Peyer's patch (tissue), 4 donors: Measurements from ENCODE around the gene RNF182. TPM values are rescaled to one million over a fixed set of nuclear protein-coding genes. Genes with fewer than 3 reads are reported as not detected.

Experiments
- DNase-seq, 3 donors: peaks; one replicate each; pipeline ENCODE4 v3.0.0-alpha.2; 2017 to 2019
- H3K27ac ChIP-seq, 4 donors: fragments of 200-600 bp; sonication (generic); one replicate each; pipeline ENCODE4 v1.5.1; 2016 to 2019
- H3K27me3 ChIP-seq, 2 donors: fragments of 200-600 bp; sonication (generic); one replicate each; pipeline ENCODE4 v1.5.1; 2019
- H3K36me3 ChIP-seq, 3 donors: fragments of 200-600 bp; sonication (generic); one replicate each; pipeline ENCODE4 v1.5.1; 2016 to 2019
- H3K4me1 ChIP-seq, 4 donors: fragments of 200-600 bp; sonication (generic); one replicate each; pipeline ENCODE4 v1.5.1; 2016 to 2019
- H3K4me3 ChIP-seq, 4 donors: fragments of 200-600 bp; sonication (generic); 1 replicate in 3 of 4; 2 replicates in 1 of 4; pipeline ENCODE4 v1.5.1; 2016 to 2019; ENCODE audit warnings: mild to moderate bottlenecking in 1 of 4
- H3K9me3 ChIP-seq, 4 donors: fragments of 200-600 bp; sonication (generic); one replicate each; pipeline ENCODE4 v1.5.1; 2016 to 2019; ENCODE audit warnings: mild to moderate bottlenecking in 1 of 4
- POLR2A ChIP-seq, 2 donors: fragments of 450-650 bp; IDR thresholded peaks; one replicate each; pipeline ENCODE4 v1.5.1; 2017; ENCODE audit warnings: antibody characterized with exemption in 2 of 2, mild to moderate bottlenecking in 2 of 2, moderate library complexity in 2 of 2
- total RNA-seq, 4 donors: library from RNA; depleted of rRNA; stranded (reverse); fragments of >200 nt; gene quantifications; one replicate each; pipeline ENCODE4 v1.1.0, GENCODE V29; 2016
- TF ChIP-seq, protein P1 (sequence below), 6 experiments: fragments of 450-650 bp in 4 of 6; fragments of 200-600 bp in 2 of 6; sonication (generic) in 1 of 6; IDR thresholded peaks; one replicate each; pipeline ENCODE4 v1.5.1; 2017 to 2019; ENCODE audit warnings: antibody characterized with exemption in 6 of 6, mild to moderate bottlenecking in 3 of 6, moderate library complexity in 1 of 6

Gene RNF182
- total RNA-seq, 4 donors from 2014 or later: not detected

DNA sequence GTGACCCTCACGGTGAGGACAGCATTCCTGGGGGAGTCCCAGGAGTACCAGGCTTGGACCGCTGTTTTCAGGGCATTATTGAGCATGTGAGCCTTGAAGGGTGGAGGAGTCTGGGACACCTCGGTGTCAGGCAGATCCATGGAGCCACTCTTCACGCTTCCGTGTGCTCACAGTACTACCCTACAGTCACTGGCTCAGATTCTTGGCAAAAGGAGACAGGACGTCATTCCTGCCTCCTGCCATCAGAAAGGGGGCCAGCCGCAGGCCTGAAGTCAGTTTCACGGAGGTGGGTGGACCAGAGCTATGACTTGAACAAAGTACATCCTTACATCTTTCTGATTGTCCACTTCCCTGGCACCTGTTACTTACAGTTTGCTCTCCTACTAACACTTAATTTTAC is 103.9 kb downstream of the RNF182 start:
- DNase-seq: no peak
- Histone ChIP-seq H3K9me3 (no peaks in the 10 kb centered on the region), H3K27ac (no peak overlapping the region), H3K27me3 (no peaks in the 10 kb centered on the region), H3K4me3 (no peak overlapping the region), H3K4me1 (no peaks in the 10 kb centered on the region), H3K36me3 (no peaks in the 10 kb centered on the region)
- TF ChIP-seq, protein P1, sequence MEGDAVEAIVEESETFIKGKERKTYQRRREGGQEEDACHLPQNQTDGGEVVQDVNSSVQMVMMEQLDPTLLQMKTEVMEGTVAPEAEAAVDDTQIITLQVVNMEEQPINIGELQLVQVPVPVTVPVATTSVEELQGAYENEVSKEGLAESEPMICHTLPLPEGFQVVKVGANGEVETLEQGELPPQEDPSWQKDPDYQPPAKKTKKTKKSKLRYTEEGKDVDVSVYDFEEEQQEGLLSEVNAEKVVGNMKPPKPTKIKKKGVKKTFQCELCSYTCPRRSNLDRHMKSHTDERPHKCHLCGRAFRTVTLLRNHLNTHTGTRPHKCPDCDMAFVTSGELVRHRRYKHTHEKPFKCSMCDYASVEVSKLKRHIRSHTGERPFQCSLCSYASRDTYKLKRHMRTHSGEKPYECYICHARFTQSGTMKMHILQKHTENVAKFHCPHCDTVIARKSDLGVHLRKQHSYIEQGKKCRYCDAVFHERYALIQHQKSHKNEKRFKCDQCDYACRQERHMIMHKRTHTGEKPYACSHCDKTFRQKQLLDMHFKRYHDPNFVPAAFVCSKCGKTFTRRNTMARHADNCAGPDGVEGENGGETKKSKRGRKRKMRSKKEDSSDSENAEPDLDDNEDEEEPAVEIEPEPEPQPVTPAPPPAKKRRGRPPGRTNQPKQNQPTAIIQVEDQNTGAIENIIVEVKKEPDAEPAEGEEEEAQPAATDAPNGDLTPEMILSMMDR (IDR thresholded peaks at IDR 0.05): no peak
- TF ChIP-seq POLR2A (IDR thresholded peaks at IDR 0.05): no peak

- no peak for DNase-seq
- H3K27ac ChIP-seq: no peak overlapping the region
- no peaks in the 10 kb centered on the region for H3K27me3 ChIP-seq
- H3K4me3 ChIP-seq: no peak overlapping the region
- no peak for TF ChIP-seq POLR2A (IDR thresholded peaks at IDR 0.05)
- TF ChIP-seq, protein P1 (IDR thresholded peaks at IDR 0.05): no peak
- H3K36me3 ChIP-seq: no peaks in the 10 kb centered on the region
- no peaks in the 10 kb centered on the region for H3K9me3 ChIP-seq
- H3K4me1 ChIP-seq: no peaks in the 10 kb centered on the region
Measured at GRCh38 chr6:14029605-14030004, 104.9 kb downstream of the RNF182 start.

Other genes with a start within 250 kb of the RNF182 start
- gene RANBP9, start 213.1 kb upstream of the RNF182 start, total RNA-seq: 10 to 100 TPM; 26.2 to 49.5 (median 31.3) TPM
- 10 to 100 TPM; 20.6 to 49.4 (median 33.6) TPM for gene MCUR1, start 110.4 kb upstream of the RNF182 start, total RNA-seq
- gene CD83, start 192.8 kb downstream of the RNF182 start, total RNA-seq: 10 to 100 TPM in 1 of 4 donors, 1 to 10 TPM in 2, under 1 TPM in 1; 0.53 to 15.7 (median 1.4) TPM